Thoracic aorta (tissue), 2 donors: ENCODE results near the gene ZNF784. TPM values are rescaled to one million over a fixed set of nuclear protein-coding genes. Genes with fewer than 3 reads are reported as not detected.

Experiments
- ATAC-seq: fragments of 150-250 bp; one replicate; pipeline ENCODE4 v1.8.0; 2017; ENCODE audit warnings: low read depth; ENCODE audit not compliant: insufficient number of reproducible peaks, low FRiP score
- DNase-seq: peaks from one replicate; pipeline ENCODE4 v3.0.0-alpha.2; 2020; ENCODE audit warnings: low spot score
- H3K27ac ChIP-seq, 2 donors: fragments of 200-600 bp; sonication (generic); 1 replicate in 1 of 2; 2 replicates in 1 of 2; pipeline ENCODE4 v1.5.1; 2016; ENCODE audit warnings: mild to moderate bottlenecking in 2 of 2, moderate library complexity in 2 of 2
- H3K27me3 ChIP-seq: fragments of 200-600 bp; sonication (generic); replicated peaks from 2 replicates; pipeline ENCODE4 v1.6.0; 2016; ENCODE audit warnings: mild to moderate bottlenecking; ENCODE audit not compliant: insufficient read depth
- H3K36me3 ChIP-seq: fragments of 200-600 bp; sonication (generic); one replicate; pipeline ENCODE4 v1.5.1; 2016
- H3K4me1 ChIP-seq, 2 donors: fragments of 200-600 bp; sonication (generic); 1 replicate in 1 of 2; 2 replicates in 1 of 2; pipeline versions ENCODE4 v1.5.1 to v1.6.0; 2016; ENCODE audit warnings: low read depth in 2 of 2, mild to moderate bottlenecking in 1 of 2; ENCODE audit not compliant: control insufficient read depth in 1 of 2
- H3K4me3 ChIP-seq: fragments of 200-600 bp; sonication (generic); 2 replicates; pipeline ENCODE4 v1.5.1; 2016; ENCODE audit warnings: mild to moderate bottlenecking
- H3K9me3 ChIP-seq: fragments of 200-600 bp; sonication (generic); 2 replicates; pipeline ENCODE4 v1.5.1; 2016
- CTCF ChIP-seq: fragments of 200-600 bp; sonication (generic); IDR thresholded peaks from one replicate; pipeline ENCODE4 v1.5.1; 2019; ENCODE audit warnings: antibody characterized with exemption
- total RNA-seq, 2 donors: library from RNA; depleted of rRNA; stranded (reverse); fragments of >200 nt; gene quantifications; one replicate each; pipeline versions ENCODE4 v1.1.0 to v1.2.3, GENCODE V29; 2016

Gene ZNF784
- total RNA-seq, 2 donors from 2014 or later = 8.5 to 13.0 TPM

GRCh38 chr19:55656552-55656951 lies 32.2 kb upstream of the ZNF784 start:
- Histone ChIP-seq H3K9me3 (no peaks in the 10 kb centered on the region), H3K27me3 (no peaks in the 10 kb centered on the region), H3K4me1 (peaks cover 37 to 46% of the 10 kb centered on the region in 2 donors), H3K36me3 (peaks cover 24% of the 10 kb centered on the region), H3K27ac (no peak overlapping the region), H3K4me3 (peak overlapping the region; percentile 100)
- no peak for DNase-seq
- no peak for TF ChIP-seq CTCF
- ATAC-seq = no peak

- TF ChIP-seq CTCF = no peak
- H3K27ac ChIP-seq = peak overlapping the region; percentile 91 to 98
- no peak for ATAC-seq
- H3K36me3 ChIP-seq = peaks cover 17% of the 10 kb centered on the region
- no peaks in the 10 kb centered on the region for H3K9me3 ChIP-seq
- H3K4me1 ChIP-seq = peaks cover 37 to 46% of the 10 kb centered on the region in 2 donors
- H3K4me3 ChIP-seq = peak overlapping the region; percentile 100
- no peak for DNase-seq
- H3K27me3 ChIP-seq = no peaks in the 10 kb centered on the region
Measured at GRCh38 chr19:55655648-55656040, 31.3 kb upstream of the ZNF784 start.

GRCh38 chr19:55654868-55655647 lies 30.7 kb upstream of the ZNF784 start, which contains the start of gene U2AF2:
Gene U2AF2 (plus strand): TSS chr19:55655035. CDS start chr19:55655105, 70 bp downstream.
- H3K36me3 ChIP-seq = peaks cover 11% of the 10 kb centered on the region
- no peaks in the 10 kb centered on the region for H3K27me3 ChIP-seq
- peaks cover 37 to 46% of the 10 kb centered on the region in 2 donors for H3K4me1 ChIP-seq
- peak within 1 kb of the TSS; percentile 91 to 98 for H3K27ac ChIP-seq
- H3K4me3 ChIP-seq = peak within 1 kb of the TSS; percentile 100
- ATAC-seq (peak; percentile 30), DNase-seq (peak; percentile 79)
- TF ChIP-seq CTCF = no peak
- no peaks in the 10 kb centered on the region for H3K9me3 ChIP-seq

- Histone ChIP-seq H3K27me3 (no peaks in the 10 kb centered on the region), H3K4me3 (peak overlapping the region; percentile 100), H3K9me3 (no peaks in the 10 kb centered on the region), H3K36me3 (peaks cover 4% of the 10 kb centered on the region), H3K4me1 (peaks cover 37 to 46% of the 10 kb centered on the region in 2 donors), H3K27ac (peak overlapping the region; percentile 91 to 98)
- ATAC-seq = peak; percentile 90
- TF ChIP-seq CTCF = no peak
- DNase-seq = peak; percentile 97
Measured at GRCh38 chr19:55654323-55654867, 30.0 kb upstream of the ZNF784 start.

- ATAC-seq = peak; percentile 69
Measured at GRCh38 chr19:55653651-55654322, 29.4 kb upstream of the ZNF784 start.

More at GRCh38 chr19:55653651-55654322, 29.4 kb upstream of the ZNF784 start:
- Histone ChIP-seq H3K36me3 (no peaks in the 10 kb centered on the region), H3K4me1 (peaks cover 37 to 46% of the 10 kb centered on the region in 2 donors), H3K9me3 (no peaks in the 10 kb centered on the region), H3K4me3 (peak overlapping the region; percentile 100), H3K27me3 (no peaks in the 10 kb centered on the region), H3K27ac (peak overlapping the region; percentile 91 to 98)
- TF ChIP-seq CTCF = peak; percentile 94
- peak; percentile 91 for DNase-seq
